Bronchial epithelial cell (primary cell): ENCODE results near the gene MAPK8IP3. TPM values are rescaled to one million over a fixed set of nuclear protein-coding genes. Genes with fewer than 3 reads are reported as not detected.
"Not testable (repeated sequence)": the region's sequence is repeated elsewhere in the genome, so short reads cannot be mapped to it uniquely, and the experiment has no call there.

Experiments used
- DNase-seq: peaks from one replicate; pipeline ENCODE4 v3.0.0-alpha.2; 2010; ENCODE audit warnings: low read depth
- FAIRE-seq: peaks from 2 replicates; lab custom pipeline; 2011; peaks lifted over from hg19 to GRCh38; lab: Jason Lieb, UNC
- H3K27me3 ChIP-seq: 2 replicates; pipeline ENCODE4 v1.5.1; 2011; ENCODE audit warnings: low read length; ENCODE audit not compliant: control insufficient read depth, insufficient read depth
- H3K36me3 ChIP-seq: 2 replicates; pipeline ENCODE4 v1.5.1; 2011; ENCODE audit warnings: low read length; ENCODE audit not compliant: control insufficient read depth, insufficient read depth
- H3K4me3 ChIP-seq: 2 replicates; pipeline ENCODE4 v1.5.1; 2011; ENCODE audit warnings: mild to moderate bottlenecking, low read depth, low read length, control low read depth
- total RNA-seq: library from RNA; depleted of rRNA; stranded (reverse); fragments of >200 nt; gene quantifications from 2 replicates; pipeline ENCODE4 v1.2.1, GENCODE V29; 2014
- TF ChIP-seq, protein P1 (sequence below): IDR thresholded peaks from 2 replicates; pipeline ENCODE4 v1.5.1; 2011; ENCODE audit warnings: mild to moderate bottlenecking, moderate library complexity, low read length, control low read depth, inconsistent platforms; ENCODE audit not compliant: insufficient read depth, severe bottlenecking

Gene MAPK8IP3
- total RNA-seq, 1 donor from 2014 or later = 24.5 TPM

DNA sequence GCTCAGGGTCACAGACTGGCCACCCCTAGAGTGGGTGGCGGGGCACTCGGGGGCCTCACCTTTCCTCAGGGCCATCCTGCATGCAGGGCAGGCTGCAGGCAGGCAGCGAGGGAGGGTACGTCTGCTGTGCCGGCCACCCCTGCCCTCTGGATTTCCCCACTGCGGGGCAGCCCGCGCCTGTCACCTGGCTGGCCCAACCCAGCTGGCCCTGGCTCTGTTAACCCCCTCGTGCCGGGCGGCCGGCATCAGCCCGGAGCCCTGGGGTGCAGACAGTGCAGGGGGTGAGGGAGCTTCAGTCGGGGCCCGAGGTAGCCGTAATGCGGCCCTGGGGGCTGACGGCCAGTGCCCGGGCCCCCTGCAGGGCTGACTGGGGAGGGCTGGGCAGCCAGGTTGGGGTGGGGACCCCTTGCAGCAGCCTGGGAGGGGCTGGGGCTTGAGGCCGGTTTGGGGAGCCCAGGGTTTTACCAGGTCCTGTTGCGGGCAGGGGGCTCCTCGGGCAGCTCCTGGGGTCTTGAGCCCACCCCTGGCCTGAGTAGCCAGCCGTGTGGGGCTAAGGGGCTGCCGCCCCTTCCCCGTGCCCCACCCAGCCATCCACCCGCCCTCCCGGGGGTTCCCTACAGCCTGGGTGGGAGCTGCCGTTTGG, 87.7 kb downstream of the MAPK8IP3 start, which contains the start of gene IGFALS:
IGFALS (minus strand) TSS at position 128 of the 643 bp plus-strand sequence; CDS start at position 75, 53 bp downstream.
- no peak within 1 kb of the TSS for H3K4me3 ChIP-seq
- peaks cover 5% of the 10 kb centered on the region for H3K36me3 ChIP-seq
- TF ChIP-seq, protein P1, sequence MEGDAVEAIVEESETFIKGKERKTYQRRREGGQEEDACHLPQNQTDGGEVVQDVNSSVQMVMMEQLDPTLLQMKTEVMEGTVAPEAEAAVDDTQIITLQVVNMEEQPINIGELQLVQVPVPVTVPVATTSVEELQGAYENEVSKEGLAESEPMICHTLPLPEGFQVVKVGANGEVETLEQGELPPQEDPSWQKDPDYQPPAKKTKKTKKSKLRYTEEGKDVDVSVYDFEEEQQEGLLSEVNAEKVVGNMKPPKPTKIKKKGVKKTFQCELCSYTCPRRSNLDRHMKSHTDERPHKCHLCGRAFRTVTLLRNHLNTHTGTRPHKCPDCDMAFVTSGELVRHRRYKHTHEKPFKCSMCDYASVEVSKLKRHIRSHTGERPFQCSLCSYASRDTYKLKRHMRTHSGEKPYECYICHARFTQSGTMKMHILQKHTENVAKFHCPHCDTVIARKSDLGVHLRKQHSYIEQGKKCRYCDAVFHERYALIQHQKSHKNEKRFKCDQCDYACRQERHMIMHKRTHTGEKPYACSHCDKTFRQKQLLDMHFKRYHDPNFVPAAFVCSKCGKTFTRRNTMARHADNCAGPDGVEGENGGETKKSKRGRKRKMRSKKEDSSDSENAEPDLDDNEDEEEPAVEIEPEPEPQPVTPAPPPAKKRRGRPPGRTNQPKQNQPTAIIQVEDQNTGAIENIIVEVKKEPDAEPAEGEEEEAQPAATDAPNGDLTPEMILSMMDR = no peak
- no peak for DNase-seq
- FAIRE-seq = no peak
- no peaks in the 10 kb centered on the region for H3K27me3 ChIP-seq

- FAIRE-seq (no peak), DNase-seq (no peak)
- TF ChIP-seq, protein P1 = no peak
Measured at GRCh38 chr16:1794221-1794871, 88.4 kb downstream of the MAPK8IP3 start.

DNA sequence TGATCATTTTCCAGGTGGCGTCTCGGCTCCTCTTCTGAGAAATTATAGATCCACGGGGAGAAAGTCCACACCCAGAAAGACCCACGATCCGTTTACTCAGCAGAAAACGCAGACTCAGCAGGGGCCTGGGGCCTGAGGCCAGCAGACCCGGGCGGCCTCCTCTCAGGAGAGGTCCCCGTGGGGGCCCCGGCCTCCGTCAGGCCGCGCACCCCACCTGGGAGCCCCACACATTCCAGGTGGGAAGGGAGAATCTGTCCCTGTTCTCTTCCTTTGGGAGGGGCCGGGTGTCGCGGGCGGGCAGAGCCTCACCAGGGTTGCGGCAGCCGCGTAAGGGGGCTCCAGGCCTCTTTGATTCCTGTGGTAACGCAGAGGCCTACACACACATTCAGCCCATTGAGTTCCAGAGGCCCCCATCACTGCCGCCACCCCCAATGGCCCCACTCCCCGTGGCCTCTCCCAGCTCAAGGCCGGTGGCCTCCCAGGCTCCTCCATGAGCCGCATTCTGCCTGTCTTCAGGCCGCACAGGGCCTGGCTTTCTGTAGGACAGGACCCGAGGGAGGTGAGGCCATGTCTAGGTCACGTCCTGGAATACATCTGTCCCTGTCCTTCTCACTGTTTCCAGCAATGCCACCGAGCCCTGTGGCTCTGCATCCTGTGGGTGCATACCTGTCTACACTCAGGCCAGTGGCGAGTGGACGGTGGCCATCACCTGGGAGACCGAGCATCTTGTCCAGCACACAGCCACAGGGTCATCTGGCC, 89.1 kb downstream of the MAPK8IP3 start:
- TF ChIP-seq, protein P1 = no peak
- no peak for FAIRE-seq
- Histone ChIP-seq H3K36me3 (peaks cover 1% of the 10 kb centered on the region), H3K4me3 (no peak overlapping the region), H3K27me3 (no peaks in the 10 kb centered on the region)
- no peak for DNase-seq

More at GRCh38 chr16:1794221-1794871, 88.4 kb downstream of the MAPK8IP3 start:
- Histone ChIP-seq H3K36me3 (peaks cover 2% of the 10 kb centered on the region), H3K27me3 (no peaks in the 10 kb centered on the region), H3K4me3 (no peak overlapping the region)

- not testable (repeated sequence) for FAIRE-seq, H3K27me3 ChIP-seq, H3K36me3 ChIP-seq, DNase-seq, H3K4me3 ChIP-seq
Measured at GRCh38 chr16:1799263-1799662, 93.3 kb downstream of the MAPK8IP3 start.

DNA sequence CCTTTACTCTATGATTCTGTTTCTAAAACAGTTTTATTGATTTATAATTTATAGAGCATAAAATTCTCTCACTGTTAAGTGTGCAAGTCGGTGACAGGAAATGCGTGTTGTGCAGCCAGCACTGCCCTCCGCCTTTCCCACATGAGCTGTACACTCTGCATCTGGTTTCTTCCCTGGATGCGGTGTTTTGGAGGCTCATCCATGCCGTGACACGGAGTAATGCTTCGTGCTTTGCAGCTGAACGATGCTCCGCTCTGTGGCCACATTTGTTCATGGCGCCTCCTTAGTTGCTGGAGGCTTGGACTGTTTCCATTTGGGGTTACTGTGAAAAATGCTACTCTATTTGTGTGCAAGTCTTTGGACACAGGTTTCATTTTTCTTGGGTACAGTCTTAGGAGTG, 94.7 kb downstream of the MAPK8IP3 start:
- H3K36me3 ChIP-seq = no peaks in the 10 kb centered on the region
- FAIRE-seq (no peak), DNase-seq (no peak)
- no peaks in the 10 kb centered on the region for H3K27me3 ChIP-seq
- TF ChIP-seq, protein P1 = no peak
- no peak overlapping the region for H3K4me3 ChIP-seq

DNA sequence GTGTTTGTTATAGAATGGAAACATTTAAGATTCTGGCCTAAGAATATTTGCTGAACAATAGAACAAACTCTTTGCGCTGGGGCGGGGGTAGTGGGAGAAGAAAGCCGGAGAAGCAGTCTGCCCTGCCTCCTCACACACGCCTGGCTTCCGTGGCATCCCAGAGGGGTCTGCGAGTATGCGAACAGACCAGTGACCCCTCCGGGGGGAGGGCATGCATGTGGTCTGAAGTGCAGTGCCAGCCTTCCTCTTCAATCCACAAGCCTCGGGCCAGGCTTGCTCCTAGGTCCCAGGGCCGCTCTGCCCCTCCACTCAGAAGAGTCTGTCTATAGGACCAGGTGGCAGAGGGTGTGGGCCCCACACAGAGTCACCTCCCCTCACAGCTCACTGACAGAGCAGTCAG, 101.6 kb downstream of the MAPK8IP3 start:
- H3K36me3 ChIP-seq = peaks cover 10% of the 10 kb centered on the region
- no peak for FAIRE-seq
- TF ChIP-seq, protein P1 = no peak
- no peaks in the 10 kb centered on the region for H3K27me3 ChIP-seq
- DNase-seq = no peak
- H3K4me3 ChIP-seq = no peak overlapping the region
